BE2C (cell line): ENCODE measurements around the gene RSPH1.

Experiments used
- DNase-seq: peaks from one replicate; pipeline ENCODE4 v3.0.0-alpha.2; 2020
- H3K27me3 ChIP-seq: fragments of 250-450 bp; sonication (Bioruptor Pico); 2 replicates; pipeline ENCODE4 v1.5.1; 2020; ENCODE audit warnings: mild to moderate bottlenecking
- H3K36me3 ChIP-seq: fragments of 250-450 bp; sonication (Bioruptor Pico); 2 replicates; pipeline ENCODE4 v1.5.1; 2020; ENCODE audit warnings: mild to moderate bottlenecking
- H3K4me1 ChIP-seq: fragments of 250-450 bp; sonication (Bioruptor Pico); 2 replicates; pipeline ENCODE4 v1.5.1; 2020
- H3K4me3 ChIP-seq: 2 replicates; pipeline ENCODE4 v1.5.1; 2011; ENCODE audit warnings: low read depth, low read length
- H3K9me3 ChIP-seq: fragments of 250-450 bp; sonication (Bioruptor Pico); 2 replicates; pipeline ENCODE4 v1.5.1; 2020
- CTCF ChIP-seq: IDR thresholded peaks from 2 replicates; pipeline ENCODE4 v1.5.1; 2012; ENCODE audit warnings: mild to moderate bottlenecking, low read depth, low read length

Gene RSPH1

GRCh38 chr21:42496839-42497202 is 797 bp upstream of the RSPH1 start:
- Histone ChIP-seq H3K27me3 (0 out of 2 replicates have a peak, but pooled peaks cover 2% of the 10 kb centered on the region), H3K36me3 (no peaks in the 10 kb centered on the region), H3K4me3 (peak overlapping the region; percentile 84), H3K4me1 (no peaks in the 10 kb centered on the region; the same call in 1 of the 2 replicates), H3K9me3 (no peaks in the 10 kb centered on the region)
- TF ChIP-seq CTCF: no peak
- no peak for DNase-seq

- no peak for DNase-seq
- Histone ChIP-seq H3K36me3 (no peaks in the 10 kb centered on the region), H3K4me1 (no peaks in the 10 kb centered on the region; the same call in 1 of the 2 replicates), H3K9me3 (no peaks in the 10 kb centered on the region), H3K27me3 (0 out of 2 replicates have a peak, but pooled peaks cover 2% of the 10 kb centered on the region), H3K4me3 (peak overlapping the region; percentile 65)
- TF ChIP-seq CTCF: no peak
Measured at GRCh38 chr21:42495765-42496119, 282 bp downstream of the RSPH1 start.

- H3K4me3 ChIP-seq: no peak overlapping the region
- DNase-seq: no peak
- TF ChIP-seq CTCF: no peak
- H3K36me3 ChIP-seq: no peaks in the 10 kb centered on the region
- no peaks in the 10 kb centered on the region; the same call in 1 of the 2 replicates for H3K4me1 ChIP-seq
- 0 out of 2 replicates have a peak, but pooled peaks cover 2% of the 10 kb centered on the region for H3K27me3 ChIP-seq
- no peaks in the 10 kb centered on the region for H3K9me3 ChIP-seq
Measured at GRCh38 chr21:42495027-42495426, 997 bp downstream of the RSPH1 start.

GRCh38 chr21:42493109-42494060 is 2.6 kb downstream of the RSPH1 start:
- no peaks in the 10 kb centered on the region for H3K36me3 ChIP-seq
- DNase-seq: no peak
- H3K27me3 ChIP-seq: 0 out of 2 replicates have a peak, but pooled peaks cover 2% of the 10 kb centered on the region
- no peak for TF ChIP-seq CTCF
- H3K9me3 ChIP-seq: no peaks in the 10 kb centered on the region
- no peaks in the 10 kb centered on the region; the same call in 1 of the 2 replicates for H3K4me1 ChIP-seq
- H3K4me3 ChIP-seq: no peak overlapping the region

- Histone ChIP-seq H3K27me3 (0 out of 2 replicates have a peak, but pooled peaks cover 2% of the 10 kb centered on the region), H3K4me1 (no peaks in the 10 kb centered on the region; the same call in 1 of the 2 replicates), H3K36me3 (no peaks in the 10 kb centered on the region), H3K4me3 (no peak overlapping the region), H3K9me3 (no peaks in the 10 kb centered on the region)
- DNase-seq: no peak
- no peak for TF ChIP-seq CTCF
Measured at GRCh38 chr21:42492201-42492600, 3.8 kb downstream of the RSPH1 start.

- Histone ChIP-seq H3K36me3 (no peaks in the 10 kb centered on the region), H3K4me1 (no peaks in the 10 kb centered on the region), H3K4me3 (no peak overlapping the region), H3K27me3 (0 out of 2 replicates have a peak, but pooled peaks cover 6% of the 10 kb centered on the region), H3K9me3 (no peaks in the 10 kb centered on the region)
- DNase-seq: no peak
- TF ChIP-seq CTCF: no peak
Measured at GRCh38 chr21:42491328-42491727, 4.7 kb downstream of the RSPH1 start.
